ENCODE data around the gene LHX4.

The LHX4 gene

GRCh38 chr1:180187626-180188025, 42.4 kb upstream of the LHX4 start:
- no peaks in the 10 kb centered on the region for H3K4me1 ChIP-seq (ENCODE audit: control insufficient read depth in 5 of 5, insufficient read depth in 5 of 5, low read length in 5 of 5)
- no peak overlapping the region for H3K4me3 ChIP-seq (ENCODE audit: low read depth in 1 of 5, low read length in 5 of 5)
- H3K9ac ChIP-seq (ENCODE audit: low read length in 5 of 5) = no peak overlapping the region
- H3K36me3 ChIP-seq (ENCODE audit: control insufficient read depth in 5 of 5, insufficient read depth in 5 of 5, low read length in 5 of 5) = peaks cover 3 to 94% (median 68%) of the 10 kb centered on the region in 5 donors
- no peaks in the 10 kb centered on the region for H3K9me3 ChIP-seq (ENCODE audit: control insufficient read depth in 5 of 5, low read length in 5 of 5)
- no peaks in the 10 kb centered on the region for H3K27me3 ChIP-seq (ENCODE audit: control insufficient read depth in 5 of 5, insufficient read depth in 4 of 5, low read length in 5 of 5)
- no peak overlapping the region for H3K27ac ChIP-seq (ENCODE audit: low read depth, low read length)

- H3K9me3 ChIP-seq (ENCODE audit: control insufficient read depth in 5 of 5, low read length in 5 of 5) = no peaks in the 10 kb centered on the region
- no peak overlapping the region for H3K9ac ChIP-seq (ENCODE audit: low read length in 5 of 5)
- no peak overlapping the region for H3K27ac ChIP-seq (ENCODE audit: low read depth, low read length)
- H3K36me3 ChIP-seq (ENCODE audit: control insufficient read depth in 5 of 5, insufficient read depth in 5 of 5, low read length in 5 of 5) = peaks cover 3 to 90% (median 68%) of the 10 kb centered on the region in 5 donors
- H3K27me3 ChIP-seq (ENCODE audit: control insufficient read depth in 5 of 5, insufficient read depth in 4 of 5, low read length in 5 of 5) = no peaks in the 10 kb centered on the region
- H3K4me3 ChIP-seq (ENCODE audit: low read depth in 1 of 5, low read length in 5 of 5) = no peak overlapping the region
- H3K4me1 ChIP-seq (ENCODE audit: control insufficient read depth in 5 of 5, insufficient read depth in 5 of 5, low read length in 5 of 5) = no peaks in the 10 kb centered on the region
Observed at GRCh38 chr1:180188091-180188506, 42.0 kb upstream of the LHX4 start.

GRCh38 chr1:180188684-180189175, 41.3 kb upstream of the LHX4 start:
- no peak overlapping the region for H3K27ac ChIP-seq (ENCODE audit: low read depth, low read length)
- H3K4me3 ChIP-seq (ENCODE audit: low read depth in 1 of 5, low read length in 5 of 5) = no peak overlapping the region
- H3K36me3 ChIP-seq (ENCODE audit: control insufficient read depth in 5 of 5, insufficient read depth in 5 of 5, low read length in 5 of 5) = peaks cover 3 to 88% (median 64%) of the 10 kb centered on the region in 5 donors
- no peaks in the 10 kb centered on the region for H3K27me3 ChIP-seq (ENCODE audit: control insufficient read depth in 5 of 5, insufficient read depth in 4 of 5, low read length in 5 of 5)
- H3K9ac ChIP-seq (ENCODE audit: low read length in 5 of 5) = no peak overlapping the region
- no peaks in the 10 kb centered on the region for H3K9me3 ChIP-seq (ENCODE audit: control insufficient read depth in 5 of 5, low read length in 5 of 5)
- no peaks in the 10 kb centered on the region for H3K4me1 ChIP-seq (ENCODE audit: control insufficient read depth in 5 of 5, insufficient read depth in 5 of 5, low read length in 5 of 5)

GRCh38 chr1:180190091-180190490, 40.0 kb upstream of the LHX4 start:
- peaks cover 3 to 87% (median 54%) of the 10 kb centered on the region in 5 donors for H3K36me3 ChIP-seq (ENCODE audit: control insufficient read depth in 5 of 5, insufficient read depth in 5 of 5, low read length in 5 of 5)
- H3K9ac ChIP-seq (ENCODE audit: low read length in 5 of 5) = no peak overlapping the region

GRCh38 chr1:180192172-180192571, 37.9 kb upstream of the LHX4 start:
- no peak overlapping the region for H3K4me3 ChIP-seq (ENCODE audit: low read depth in 1 of 5, low read length in 5 of 5)
- no peaks in the 10 kb centered on the region for H3K27me3 ChIP-seq (ENCODE audit: control insufficient read depth in 5 of 5, insufficient read depth in 4 of 5, low read length in 5 of 5)
- no peaks in the 10 kb centered on the region for H3K9me3 ChIP-seq (ENCODE audit: control insufficient read depth in 5 of 5, low read length in 5 of 5)
- H3K36me3 ChIP-seq (ENCODE audit: control insufficient read depth in 5 of 5, insufficient read depth in 5 of 5, low read length in 5 of 5) = peaks cover 3 to 84% (median 52%) of the 10 kb centered on the region in 5 donors
- H3K4me1 ChIP-seq (ENCODE audit: control insufficient read depth in 5 of 5, insufficient read depth in 5 of 5, low read length in 5 of 5) = no peaks in the 10 kb centered on the region
- H3K9ac ChIP-seq (ENCODE audit: low read length in 5 of 5) = no peak overlapping the region
- H3K27ac ChIP-seq (ENCODE audit: low read depth, low read length) = no peak overlapping the region

More at GRCh38 chr1:180190091-180190490, 40.0 kb upstream of the LHX4 start:
- Histone ChIP-seq H3K4me1 (ENCODE audit: control insufficient read depth in 5 of 5, insufficient read depth in 5 of 5, low read length in 5 of 5) (no peaks in the 10 kb centered on the region), H3K27ac (ENCODE audit: low read depth, low read length) (no peak overlapping the region), H3K27me3 (ENCODE audit: control insufficient read depth in 5 of 5, insufficient read depth in 4 of 5, low read length in 5 of 5) (no peaks in the 10 kb centered on the region), H3K4me3 (ENCODE audit: low read depth in 1 of 5, low read length in 5 of 5) (no peak overlapping the region), H3K9me3 (ENCODE audit: control insufficient read depth in 5 of 5, low read length in 5 of 5) (no peaks in the 10 kb centered on the region)

- no peak overlapping the region for H3K4me3 ChIP-seq (ENCODE audit: low read depth in 1 of 5, low read length in 5 of 5)
- peaks cover 3 to 82% (median 52%) of the 10 kb centered on the region in 5 donors for H3K36me3 ChIP-seq (ENCODE audit: control insufficient read depth in 5 of 5, insufficient read depth in 5 of 5, low read length in 5 of 5)
- no peaks in the 10 kb centered on the region for H3K9me3 ChIP-seq (ENCODE audit: control insufficient read depth in 5 of 5, low read length in 5 of 5)
- no peak overlapping the region for H3K9ac ChIP-seq (ENCODE audit: low read length in 5 of 5)
- H3K27ac ChIP-seq (ENCODE audit: low read depth, low read length) = no peak overlapping the region
- H3K27me3 ChIP-seq (ENCODE audit: control insufficient read depth in 5 of 5, insufficient read depth in 4 of 5, low read length in 5 of 5) = no peaks in the 10 kb centered on the region
- no peaks in the 10 kb centered on the region for H3K4me1 ChIP-seq (ENCODE audit: control insufficient read depth in 5 of 5, insufficient read depth in 5 of 5, low read length in 5 of 5)
Observed at GRCh38 chr1:180193141-180194047, 36.7 kb upstream of the LHX4 start.

GRCh38 chr1:180194048-180194425, 36.0 kb upstream of the LHX4 start:
- no peak overlapping the region for H3K4me3 ChIP-seq (ENCODE audit: low read depth in 1 of 5, low read length in 5 of 5)
- no peaks in the 10 kb centered on the region for H3K4me1 ChIP-seq (ENCODE audit: control insufficient read depth in 5 of 5, insufficient read depth in 5 of 5, low read length in 5 of 5)
- H3K9me3 ChIP-seq (ENCODE audit: control insufficient read depth in 5 of 5, low read length in 5 of 5) = no peaks in the 10 kb centered on the region
- no peaks in the 10 kb centered on the region for H3K27me3 ChIP-seq (ENCODE audit: control insufficient read depth in 5 of 5, insufficient read depth in 4 of 5, low read length in 5 of 5)
- no peak overlapping the region for H3K27ac ChIP-seq (ENCODE audit: low read depth, low read length)
- H3K9ac ChIP-seq (ENCODE audit: low read length in 5 of 5) = no peak overlapping the region
- peaks cover 3 to 76% (median 52%) of the 10 kb centered on the region in 5 donors for H3K36me3 ChIP-seq (ENCODE audit: control insufficient read depth in 5 of 5, insufficient read depth in 5 of 5, low read length in 5 of 5)

- Histone ChIP-seq H3K27ac (ENCODE audit: low read depth, low read length) (no peak overlapping the region), H3K4me1 (ENCODE audit: control insufficient read depth in 5 of 5, insufficient read depth in 5 of 5, low read length in 5 of 5) (no peaks in the 10 kb centered on the region), H3K27me3 (ENCODE audit: control insufficient read depth in 5 of 5, insufficient read depth in 4 of 5, low read length in 5 of 5) (no peaks in the 10 kb centered on the region), H3K36me3 (ENCODE audit: control insufficient read depth in 5 of 5, insufficient read depth in 5 of 5, low read length in 5 of 5) (peaks cover 1 to 71% (median 52%) of the 10 kb centered on the region in 5 donors), H3K4me3 (ENCODE audit: low read depth in 1 of 5, low read length in 5 of 5) (no peak overlapping the region), H3K9ac (ENCODE audit: low read length in 5 of 5) (no peak overlapping the region), H3K9me3 (ENCODE audit: control insufficient read depth in 5 of 5, low read length in 5 of 5) (no peaks in the 10 kb centered on the region)
Observed at GRCh38 chr1:180194546-180195207, 35.4 kb upstream of the LHX4 start.

- Histone ChIP-seq H3K9ac (ENCODE audit: low read length in 5 of 5) (no peak overlapping the region), H3K4me3 (ENCODE audit: low read depth in 1 of 5, low read length in 5 of 5) (no peak overlapping the region), H3K27ac (ENCODE audit: low read depth, low read length) (no peak overlapping the region), H3K9me3 (ENCODE audit: control insufficient read depth in 5 of 5, low read length in 5 of 5) (no peaks in the 10 kb centered on the region), H3K36me3 (ENCODE audit: control insufficient read depth in 5 of 5, insufficient read depth in 5 of 5, low read length in 5 of 5) (peaks cover 0 to 64% (median 46%) of the 10 kb centered on the region in 5 donors), H3K4me1 (ENCODE audit: control insufficient read depth in 5 of 5, insufficient read depth in 5 of 5, low read length in 5 of 5) (no peaks in the 10 kb centered on the region), H3K27me3 (ENCODE audit: control insufficient read depth in 5 of 5, insufficient read depth in 4 of 5, low read length in 5 of 5) (no peaks in the 10 kb centered on the region)
Observed at GRCh38 chr1:180195401-180195800, 34.7 kb upstream of the LHX4 start.

- H3K36me3 ChIP-seq (ENCODE audit: control insufficient read depth in 5 of 5, insufficient read depth in 5 of 5, low read length in 5 of 5) = peaks cover 0 to 59% (median 41%) of the 10 kb centered on the region in 5 donors
Observed at GRCh38 chr1:180195916-180196315, 34.1 kb upstream of the LHX4 start.

More at GRCh38 chr1:180195916-180196315, 34.1 kb upstream of the LHX4 start:
- Histone ChIP-seq H3K9ac (ENCODE audit: low read length in 5 of 5) (no peak overlapping the region), H3K27me3 (ENCODE audit: control insufficient read depth in 5 of 5, insufficient read depth in 4 of 5, low read length in 5 of 5) (no peaks in the 10 kb centered on the region), H3K4me1 (ENCODE audit: control insufficient read depth in 5 of 5, insufficient read depth in 5 of 5, low read length in 5 of 5) (no peaks in the 10 kb centered on the region), H3K4me3 (ENCODE audit: low read depth in 1 of 5, low read length in 5 of 5) (no peak overlapping the region), H3K9me3 (ENCODE audit: control insufficient read depth in 5 of 5, low read length in 5 of 5) (no peaks in the 10 kb centered on the region), H3K27ac (ENCODE audit: low read depth, low read length) (no peak overlapping the region)
